Endothelial cell of umbilical vein (primary cell): Measurements from ENCODE around the gene TMEM61.

Experiments
- CTCF ChIP-seq, 2 donors: IDR thresholded peaks; 1 replicate in 1 of 2; 2 replicates in 1 of 2; pipeline ENCODE4 v1.5.1; 2011; ENCODE audit warnings: low read length in 2 of 2, mild to moderate bottlenecking in 2 of 2, moderate library complexity in 2 of 2, control low read depth in 1 of 2, inconsistent platforms in 1 of 2, low read depth in 1 of 2; ENCODE audit not compliant: insufficient read depth in 1 of 2; ENCODE audit errors: extremely low read depth in 1 of 2
- EZH2 ChIP-seq: IDR thresholded peaks from 2 replicates; pipeline ENCODE4 v1.6.1; 2012; ENCODE audit warnings: borderline replicate concordance, low read depth, mild to moderate bottlenecking, moderate library complexity, low read length, inconsistent platforms; ENCODE audit not compliant: severe bottlenecking
- FOS ChIP-seq: IDR thresholded peaks from 2 replicates; pipeline ENCODE4 v1.6.1; 2011; ENCODE audit warnings: mild to moderate bottlenecking, low read length, moderate library complexity, borderline replicate concordance; ENCODE audit not compliant: insufficient read depth
- GATA2 ChIP-seq: IDR thresholded peaks from 2 replicates; pipeline ENCODE4 v1.7.0; 2011; ENCODE audit warnings: low read depth, mild to moderate bottlenecking, moderate library complexity, mixed read lengths, low read length; ENCODE audit not compliant: insufficient read length, insufficient read depth
- JUN ChIP-seq: IDR thresholded peaks from 2 replicates; pipeline ENCODE4 v1.6.1; 2011; ENCODE audit warnings: borderline replicate concordance, low read depth; ENCODE audit not compliant: insufficient read length, insufficient read depth
- MAX ChIP-seq: IDR thresholded peaks from 2 replicates; pipeline ENCODE4 v1.6.1; 2011; ENCODE audit not compliant: insufficient read depth, insufficient read length
- MYC ChIP-seq: IDR thresholded peaks from one replicate; pipeline ENCODE4 v1.6.1; 2011; ENCODE audit warnings: mild to moderate bottlenecking, low read depth, low read length
- POLR2A ChIP-seq: IDR thresholded peaks from 2 replicates; pipeline ENCODE4 v1.6.1; 2012; ENCODE audit warnings: low read depth, mild to moderate bottlenecking, control low read depth, low read length
- POLR2AphosphoS5 ChIP-seq: IDR thresholded peaks from 2 replicates; pipeline ENCODE4 v1.6.1; 2012; ENCODE audit warnings: low read depth, mild to moderate bottlenecking, control low read depth, low read length, moderate library complexity; ENCODE audit not compliant: insufficient read depth

DNA sequence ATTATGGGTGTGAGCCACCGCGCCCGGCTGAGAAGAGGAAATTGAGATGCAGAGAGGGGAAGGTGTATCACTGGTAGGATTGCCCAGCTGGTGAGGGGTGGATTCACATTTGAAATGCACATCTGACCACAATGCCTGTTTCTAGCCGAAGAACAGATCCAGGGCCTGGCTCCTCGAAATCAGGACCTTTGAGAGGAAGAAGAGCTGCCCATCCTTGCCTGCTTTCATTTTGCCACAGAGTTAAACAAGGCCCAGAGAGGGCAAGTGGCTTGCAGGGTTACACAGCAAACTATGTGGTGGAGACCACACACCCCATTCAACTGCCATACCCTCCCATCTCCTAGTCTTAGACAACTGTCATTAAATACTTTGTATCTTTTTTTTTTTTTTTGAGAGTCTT, 32.9 kb upstream of the TMEM61 start:
- TF ChIP-seq CTCF (IDR thresholded peaks at IDR 0.05; ENCODE audit: extremely low read depth in 1 of 2, insufficient read depth in 1 of 2, low read depth in 1 of 2, low read length in 2 of 2) (no peak), EZH2 (no peak), POLR2A (no peak), JUN (no peak), MYC (no peak), POLR2AphosphoS5 (no peak), MAX (no peak), FOS (no peak), GATA2 (no peak)
